Activated CD8-positive, alpha-beta memory T cell treated with anti-CD3 and anti-CD28 coated beads, Interleukin-2, amount 50 U/mL, for 24 hours (primary cell): Measurements from ENCODE around the gene UQCRC2.
"Not testable (repeated sequence)": the region's sequence is repeated elsewhere in the genome, so short reads cannot be mapped to it uniquely, and the experiment has no call there.

Source experiments
- DNase-seq: peaks from one replicate; pipeline ENCODE4 v3.0.0-alpha.2; 2020; ENCODE audit errors: extremely low read depth

UQCRC2 gene

DNA sequence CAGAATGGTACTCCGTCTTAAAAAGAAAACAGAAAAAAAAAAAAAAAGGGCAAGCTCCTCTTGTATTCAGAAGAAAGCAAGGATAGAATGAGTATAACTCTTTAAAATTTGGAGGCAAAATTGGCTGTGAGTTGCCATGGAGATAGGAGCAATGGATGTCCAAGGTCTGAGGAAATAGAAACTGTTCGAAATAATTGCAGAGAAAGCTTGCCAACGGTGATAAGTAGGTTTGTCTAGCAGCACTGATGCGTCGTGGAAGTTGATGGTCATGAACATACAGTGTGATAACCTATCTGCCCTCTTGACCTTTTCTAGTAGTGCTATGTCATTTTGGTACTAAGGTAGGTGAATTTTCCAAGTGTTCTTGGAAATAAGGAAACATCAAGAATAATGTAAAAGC is 57.7 kb downstream of the UQCRC2 start:
- no peak for DNase-seq

DNA sequence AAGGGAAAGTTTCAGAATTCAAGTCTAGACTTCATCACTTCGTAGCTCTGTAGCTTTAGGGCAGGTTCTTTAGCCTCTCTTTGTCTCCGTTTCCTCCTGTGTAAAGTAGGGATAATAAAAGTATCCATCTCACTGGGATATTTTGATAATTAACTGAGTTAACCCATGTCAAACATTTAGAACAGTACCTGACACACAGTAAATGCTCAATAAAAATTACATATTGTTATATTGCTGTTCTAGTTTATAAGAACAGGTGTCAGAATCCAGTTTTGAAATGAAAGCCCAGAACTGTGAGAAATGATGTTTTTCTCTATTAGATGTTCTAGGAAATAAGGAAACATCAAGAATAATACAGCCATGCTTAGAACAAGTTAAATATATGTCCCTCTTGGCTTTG is 59.1 kb downstream of the UQCRC2 start:
- DNase-seq = no peak

DNA sequence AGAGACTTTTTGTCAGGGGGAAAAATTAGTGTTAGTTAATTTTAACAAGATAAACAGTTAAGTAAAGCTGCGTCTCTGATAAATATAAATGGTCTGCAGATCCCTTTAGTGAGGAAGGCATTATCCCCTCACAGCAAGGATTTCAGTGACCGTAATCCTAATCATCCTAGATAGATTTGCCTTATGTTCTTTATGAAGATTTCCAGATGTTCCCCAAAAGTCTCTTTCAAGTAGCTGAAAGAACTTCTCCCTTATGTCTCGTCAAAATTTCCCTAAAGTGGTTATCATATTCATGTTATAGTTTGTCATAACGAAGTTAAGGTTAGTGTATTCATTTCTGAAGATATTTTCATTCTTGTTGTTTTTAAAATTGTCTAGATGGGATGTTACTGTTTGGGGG is 60.3 kb downstream of the UQCRC2 start:
- DNase-seq = no peak

DNA sequence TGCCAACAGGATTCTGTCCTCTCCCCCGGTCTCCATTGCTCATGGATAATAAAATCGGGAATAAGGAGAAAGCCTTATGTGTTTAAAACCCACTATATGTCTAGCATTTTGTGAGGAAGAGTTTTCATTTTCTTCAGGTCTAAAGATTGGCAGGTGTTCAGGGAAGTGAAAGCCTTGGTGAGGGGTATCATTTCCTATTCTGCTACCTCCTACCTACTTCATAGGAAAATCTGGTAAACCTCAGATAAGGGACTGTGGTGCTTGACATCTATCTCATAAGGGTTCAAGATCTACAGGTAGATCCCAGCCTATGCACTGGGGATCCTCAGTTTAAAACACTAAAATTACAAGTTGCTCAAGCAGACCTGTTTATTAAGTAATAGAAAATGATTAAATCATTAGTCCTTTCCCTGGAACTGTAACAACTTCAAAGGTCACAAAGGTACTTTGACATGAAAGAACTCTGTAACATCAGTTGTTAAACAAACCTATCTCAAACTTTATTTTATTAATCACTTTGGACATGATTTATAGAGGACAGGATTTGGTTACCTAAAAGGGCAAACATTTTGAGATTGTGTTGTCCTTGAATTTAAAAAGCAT is 61.2 kb downstream of the UQCRC2 start:
- no peak for DNase-seq

- DNase-seq = no peak
These were observed 63.8 kb downstream of the UQCRC2 start for GRCh38 chr16:22016927-22017326.

GRCh38 chr16:22018559-22018958 is 65.4 kb downstream of the UQCRC2 start:
- no peak for DNase-seq

DNA sequence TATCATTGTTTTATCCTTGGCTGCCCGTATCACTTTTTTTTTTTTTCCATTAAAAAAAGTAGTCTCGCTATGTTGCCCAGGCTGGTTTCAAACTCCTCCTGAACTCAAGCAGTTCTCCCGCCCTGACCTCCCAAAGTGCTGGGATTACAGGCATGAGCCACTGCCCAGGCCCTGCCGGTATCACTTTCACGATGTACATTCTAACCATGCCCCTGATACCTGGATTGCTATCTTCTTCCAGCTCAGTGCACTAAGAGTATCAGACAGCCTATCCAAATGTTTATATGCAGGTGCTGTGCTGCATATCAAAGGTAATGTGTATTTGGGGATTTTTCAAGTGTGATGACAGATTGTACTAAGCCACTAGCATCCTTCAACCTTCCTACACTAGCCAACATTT is 69.0 kb downstream of the UQCRC2 start:
- no peak for DNase-seq

DNA sequence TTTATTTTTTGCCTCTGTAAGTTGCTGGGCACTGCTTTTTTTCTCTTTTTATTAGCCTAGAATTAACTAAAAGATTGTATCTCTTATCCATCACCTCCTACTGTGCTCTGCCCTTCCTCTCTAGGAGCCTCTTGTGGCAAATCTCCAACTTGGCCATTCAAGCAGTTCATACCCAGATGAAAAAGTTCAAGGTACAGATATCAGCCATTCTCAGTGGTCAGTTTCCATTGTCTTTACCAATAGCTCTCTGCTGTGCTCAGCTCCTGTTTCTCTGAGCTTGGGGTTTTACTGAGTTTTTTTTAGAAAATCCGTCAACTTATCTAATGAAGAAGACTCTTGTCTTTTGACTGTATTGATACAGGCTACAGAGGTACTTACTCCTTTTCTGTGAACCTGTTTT is 70.3 kb downstream of the UQCRC2 start:
- no peak for DNase-seq

DNA sequence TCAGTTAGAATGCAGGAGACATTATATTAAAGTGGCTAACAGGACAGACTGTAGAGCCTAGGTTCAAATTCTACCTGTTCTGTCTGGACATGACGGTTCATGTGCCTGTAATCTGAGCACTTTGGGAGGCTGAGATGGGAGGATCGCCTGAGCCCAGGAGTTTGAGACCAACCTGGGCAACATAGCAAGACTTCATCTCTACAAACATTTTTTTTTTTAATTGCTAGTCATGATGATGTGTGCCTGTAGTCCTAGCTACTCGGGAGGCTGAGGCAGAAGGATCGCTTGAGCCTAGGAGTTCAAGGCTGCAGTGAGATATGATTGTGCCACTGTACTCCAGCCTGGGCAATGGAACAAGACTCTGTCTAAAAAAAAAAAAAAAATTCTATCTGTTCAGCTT is 71.6 kb downstream of the UQCRC2 start:
- not testable (repeated sequence) for DNase-seq

DNA sequence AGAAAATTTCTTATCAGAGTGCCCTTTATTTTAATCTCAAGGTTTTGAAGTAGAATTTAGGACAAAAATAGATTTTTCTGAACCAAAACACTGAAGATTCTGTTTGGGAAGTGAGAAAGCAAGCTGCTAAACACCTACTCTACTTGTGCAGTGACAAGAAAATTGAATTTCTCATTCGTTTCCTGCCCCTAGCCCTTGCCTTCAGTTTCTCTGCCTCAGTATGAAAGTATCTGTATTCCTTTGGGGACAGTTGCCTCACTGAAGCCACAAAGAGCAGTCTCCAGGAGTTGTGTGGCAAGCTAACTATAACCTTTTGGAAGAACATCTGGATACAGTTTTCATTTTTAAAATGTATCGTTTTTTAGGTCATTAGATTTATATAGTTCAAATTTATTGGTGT is 74.5 kb downstream of the UQCRC2 start:
- DNase-seq = no peak

- DNase-seq = no peak
These were observed 76.5 kb downstream of the UQCRC2 start for GRCh38 chr16:22029632-22030031.

- no peak for DNase-seq
These were observed 77.1 kb downstream of the UQCRC2 start for GRCh38 chr16:22030087-22030812.

GRCh38 chr16:22031483-22032083 is 78.4 kb downstream of the UQCRC2 start:
- no peak for DNase-seq
